Left renal cortex interstitium (tissue), 4 donors: ENCODE measurements around the gene PLGRKT. TPM values are rescaled to one million over a fixed set of nuclear protein-coding genes. Genes with fewer than 3 reads are reported as not detected.
"Not testable (repeated sequence)": the region's sequence is repeated elsewhere in the genome, so short reads cannot be mapped to it uniquely, and the experiment has no call there.

Experiments
- DNase-seq, 4 donors: peaks; one replicate each; pipeline ENCODE4 v3.0.0-alpha.2; 2013; ENCODE audit warnings: low read depth in 4 of 4, low spot score in 2 of 4, missing footprints in 1 of 4
- polyA plus RNA-seq, 4 donors: library from polyadenylated mRNA; unstranded; fragments of 120-200 nt; gene quantifications; one replicate each; pipeline ENCODE4 v1.2.1, GENCODE V29; 2013; ENCODE audit not compliant: insufficient read length in 4 of 4

Gene PLGRKT
- polyA plus RNA-seq, 4 donors: 32.1 to 45.8 (median 39.6) TPM

DNA sequence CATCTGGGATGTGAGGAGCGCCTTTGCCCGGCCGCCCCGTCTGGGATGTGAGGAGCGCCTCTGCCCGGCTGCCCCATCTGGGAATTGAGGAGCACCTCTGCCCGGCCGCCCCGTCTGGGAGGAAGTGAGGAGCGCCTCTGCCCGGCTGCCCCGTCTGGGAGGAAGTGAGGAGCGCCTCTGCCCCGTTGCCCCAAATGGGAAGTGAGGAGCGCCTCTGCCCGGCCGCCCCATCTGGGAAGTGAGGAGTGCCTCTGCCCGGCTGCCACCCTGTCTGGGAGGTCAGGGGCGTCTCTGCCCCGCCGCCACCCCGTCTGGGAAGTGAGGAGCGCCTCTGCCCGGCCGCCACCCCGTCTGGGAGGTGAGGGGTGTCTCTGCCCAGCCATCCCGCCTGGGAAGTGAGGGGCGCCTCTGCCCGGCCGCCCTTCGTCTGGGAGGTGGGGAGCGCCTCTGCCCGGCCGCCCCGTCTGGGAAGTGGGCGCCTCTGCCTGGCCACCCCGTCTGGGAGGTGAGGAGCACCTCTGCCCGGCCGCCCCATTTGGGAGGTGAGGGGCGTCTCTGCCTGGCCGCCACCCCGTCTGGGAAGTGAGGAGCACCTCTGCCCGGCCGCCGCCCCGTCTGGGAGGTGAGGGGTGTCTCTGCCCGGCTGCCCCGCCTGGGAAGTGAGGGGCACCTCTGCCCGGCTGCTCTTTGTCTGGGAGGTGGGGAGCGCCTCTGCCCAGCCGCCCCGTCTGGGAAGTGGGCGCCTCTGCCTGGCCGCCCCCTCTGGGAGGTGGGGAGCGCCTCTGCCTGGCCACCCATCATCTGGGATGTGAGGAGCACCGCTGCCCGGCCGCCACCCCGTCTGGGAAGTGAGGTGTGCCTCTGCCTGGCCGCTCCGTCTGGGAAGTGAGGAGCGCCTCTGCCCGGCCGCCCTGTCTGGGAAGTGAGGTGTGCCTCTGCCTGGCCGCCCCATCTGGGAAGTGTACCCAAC lies 3.6 kb downstream of the PLGRKT start:
- DNase-seq: not testable (repeated sequence)

DNA sequence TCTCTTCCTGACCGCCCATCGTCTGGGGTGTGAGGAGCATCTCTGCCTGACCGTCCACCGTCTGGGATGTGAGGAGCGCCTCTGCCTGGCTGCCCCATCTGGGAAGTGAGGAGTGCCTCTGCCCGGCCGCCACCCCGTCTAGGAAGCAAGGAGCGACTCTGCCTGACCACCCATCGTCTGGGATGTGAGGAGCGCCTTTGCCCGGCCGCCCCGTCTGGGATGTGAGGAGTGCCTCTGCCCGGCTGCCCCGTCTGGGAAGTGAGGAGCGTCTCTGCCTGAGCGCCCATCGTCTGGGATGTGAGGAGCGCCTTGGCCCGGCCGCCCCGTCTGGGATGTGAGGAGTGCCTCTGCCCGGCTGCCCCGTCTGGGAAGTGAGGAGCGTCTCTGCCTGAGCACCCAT lies 4.4 kb downstream of the PLGRKT start:
- not testable (repeated sequence) for DNase-seq

DNA sequence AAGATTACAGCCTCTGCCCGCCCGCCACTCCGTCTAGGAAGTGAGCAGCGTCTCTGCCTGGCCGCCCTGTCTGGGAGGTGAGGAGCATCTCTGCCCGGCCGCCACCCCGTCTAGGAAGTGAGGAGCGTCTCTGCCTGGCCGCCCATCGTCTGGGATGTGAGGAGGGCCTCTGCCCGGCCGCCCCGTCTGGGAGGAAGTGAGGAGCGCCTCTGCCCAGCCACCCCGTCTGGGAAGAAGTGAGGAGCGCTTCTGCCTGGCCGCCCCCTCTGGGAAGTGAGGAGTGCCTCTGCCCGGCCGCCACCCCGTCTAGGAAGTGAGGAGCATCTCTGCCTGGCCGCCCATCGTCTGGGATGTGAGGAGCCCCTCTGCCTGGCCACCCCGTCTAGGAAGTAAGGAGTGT lies 4.8 kb downstream of the PLGRKT start:
- DNase-seq: not testable (repeated sequence)

DNA sequence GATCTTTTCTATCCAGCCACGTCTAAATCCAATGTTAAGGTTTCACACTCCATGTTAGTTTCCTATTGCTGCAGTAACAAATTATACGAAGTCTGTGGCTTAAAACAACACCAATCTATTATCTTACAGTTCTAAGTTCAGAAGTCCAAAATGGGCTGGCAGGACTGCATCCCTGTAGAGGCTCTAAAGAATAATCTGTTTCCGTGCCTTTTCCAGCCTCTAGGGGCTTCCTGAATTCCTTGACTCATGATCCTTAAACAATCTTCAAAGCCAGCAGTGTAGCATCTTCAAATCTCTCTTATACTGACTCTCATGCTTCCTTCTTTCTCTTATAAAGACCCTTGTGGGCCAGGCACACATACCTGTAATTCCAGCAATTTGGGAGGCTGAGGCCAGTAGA lies 6.8 kb downstream of the PLGRKT start:
- DNase-seq: no peak

DNA sequence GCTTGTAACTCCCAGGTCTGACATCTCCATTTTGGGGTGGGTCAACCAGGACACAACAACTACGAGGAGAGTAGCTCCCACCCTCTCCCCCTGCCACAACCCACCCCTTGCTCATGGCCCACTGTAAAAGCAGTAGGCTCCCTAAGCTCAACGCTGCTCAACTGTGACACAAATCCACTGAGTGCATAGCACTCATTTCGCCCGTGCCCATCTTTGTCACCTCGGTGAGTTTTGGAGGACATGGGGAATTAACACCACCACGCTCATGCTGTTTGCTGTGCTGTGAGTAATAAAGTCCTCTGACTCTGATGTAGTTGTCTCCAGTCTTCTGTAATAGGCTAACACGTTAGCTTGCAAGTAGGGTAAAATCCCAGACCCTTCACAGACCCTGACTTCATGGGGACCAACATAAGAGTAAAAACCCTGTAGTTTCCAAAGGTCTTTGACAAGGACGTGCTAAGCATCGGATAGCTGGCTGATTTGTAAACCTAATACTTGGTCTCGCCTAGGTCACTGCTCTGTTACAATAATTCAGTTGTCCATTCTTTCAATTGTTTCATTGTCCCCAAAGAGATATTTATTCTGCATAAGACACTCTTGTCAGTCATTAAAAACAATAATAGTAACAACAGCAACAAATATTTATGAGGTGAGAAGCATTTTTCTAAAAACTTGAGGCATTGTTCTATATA lies 7.7 kb downstream of the PLGRKT start:
- no peak for DNase-seq

DNA sequence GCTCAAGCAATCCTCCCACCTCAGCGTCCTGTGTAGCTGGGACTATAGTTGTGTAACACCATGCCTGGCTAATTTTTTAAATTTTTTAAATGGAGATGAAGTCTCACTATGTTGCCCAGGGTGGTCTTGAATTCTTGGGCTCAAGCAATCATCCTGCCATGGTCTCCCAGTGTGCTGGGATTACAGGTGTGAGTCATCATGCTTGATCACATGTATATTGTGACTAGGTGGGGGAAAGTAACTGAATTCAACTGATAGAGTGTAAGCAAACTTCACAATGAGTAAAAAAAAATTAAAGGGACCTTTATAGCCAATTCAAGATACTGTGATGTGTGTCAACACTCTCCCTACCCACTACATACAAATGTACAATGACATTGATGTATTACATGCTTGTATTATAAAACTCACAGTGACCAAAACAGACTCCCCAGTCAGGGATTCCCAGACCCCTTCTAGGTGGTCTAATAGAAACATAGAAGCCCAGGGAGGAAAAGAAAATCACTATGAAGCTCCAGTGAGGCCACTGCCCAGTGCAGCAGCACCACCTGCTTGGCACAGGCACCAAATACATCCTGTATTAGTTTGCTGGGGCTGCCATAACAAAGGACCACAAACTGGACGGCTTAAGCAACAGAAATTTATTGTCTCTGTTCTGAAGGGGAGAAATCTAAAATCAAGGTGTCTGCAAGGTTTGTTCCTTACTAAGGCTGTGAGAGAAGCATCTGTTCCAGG lies 8.8 kb downstream of the PLGRKT start:
- DNase-seq: no peak

DNA sequence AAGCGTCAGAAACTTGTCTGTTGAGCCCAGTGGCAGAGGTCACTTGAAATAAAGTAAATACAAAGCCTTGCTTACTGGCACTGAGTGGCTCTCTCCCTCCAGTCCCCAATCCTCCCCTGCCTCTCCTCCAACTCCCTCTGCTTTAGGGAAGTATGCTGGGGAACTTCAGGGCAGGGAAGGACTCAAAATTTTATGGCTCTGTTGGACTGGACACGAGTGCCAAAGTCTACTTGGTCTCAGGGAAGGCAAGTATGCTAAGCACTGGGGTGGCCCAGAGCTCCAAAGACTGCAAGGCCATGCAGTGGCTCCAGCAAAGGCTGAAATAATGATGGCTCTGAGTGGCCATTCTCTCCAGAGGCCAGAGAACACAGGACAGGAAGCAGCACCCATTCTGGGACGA lies 9.6 kb downstream of the PLGRKT start:
- no peak for DNase-seq

DNA sequence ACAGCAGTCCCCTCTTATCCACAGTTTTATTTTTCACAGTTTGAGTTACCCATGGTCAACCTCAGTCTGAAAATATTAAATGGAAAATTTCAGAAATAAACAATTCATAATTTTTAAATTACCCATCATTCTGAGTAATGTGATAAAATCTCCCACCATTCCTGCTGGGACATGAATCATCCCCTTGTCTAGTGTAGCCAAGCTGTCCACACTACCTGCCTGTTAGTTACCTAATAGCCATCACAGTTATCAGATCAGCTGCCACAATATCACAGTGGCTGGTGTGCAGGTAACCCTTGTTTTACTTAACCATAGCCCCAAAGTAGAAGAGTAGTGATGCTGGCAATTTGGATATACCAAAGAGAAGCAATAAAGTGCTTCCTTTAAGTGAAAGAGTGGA lies 10.7 kb downstream of the PLGRKT start:
- DNase-seq: no peak

DNA sequence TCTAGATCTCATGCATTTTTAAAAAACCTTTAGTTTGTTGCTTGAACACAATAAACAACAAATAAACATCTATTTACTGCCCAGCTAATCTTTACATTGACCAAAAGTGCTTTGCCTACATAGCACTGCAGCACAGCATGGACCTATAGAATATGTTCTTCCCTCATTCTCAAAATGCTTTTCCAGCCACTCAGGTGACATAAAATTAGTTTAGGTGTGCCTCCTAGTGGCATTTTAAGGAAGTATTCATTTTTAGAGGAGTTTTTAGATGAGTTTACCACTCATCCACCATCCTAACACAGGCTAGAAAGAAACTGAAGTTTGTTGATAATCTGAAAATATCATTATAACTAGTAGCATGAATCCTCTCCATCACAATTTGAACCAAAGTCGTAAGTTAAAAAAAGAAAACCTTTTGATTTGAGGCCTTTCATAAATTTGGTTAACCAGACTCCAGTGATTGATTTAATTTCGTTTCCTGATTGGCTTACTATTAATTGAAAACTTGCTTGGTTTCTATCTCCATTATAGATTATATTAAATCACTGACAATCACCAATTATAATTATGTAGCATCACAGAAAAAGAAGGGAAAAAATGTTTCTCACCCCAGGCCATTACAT lies 12.6 kb downstream of the PLGRKT start:
- DNase-seq: no peak

DNA sequence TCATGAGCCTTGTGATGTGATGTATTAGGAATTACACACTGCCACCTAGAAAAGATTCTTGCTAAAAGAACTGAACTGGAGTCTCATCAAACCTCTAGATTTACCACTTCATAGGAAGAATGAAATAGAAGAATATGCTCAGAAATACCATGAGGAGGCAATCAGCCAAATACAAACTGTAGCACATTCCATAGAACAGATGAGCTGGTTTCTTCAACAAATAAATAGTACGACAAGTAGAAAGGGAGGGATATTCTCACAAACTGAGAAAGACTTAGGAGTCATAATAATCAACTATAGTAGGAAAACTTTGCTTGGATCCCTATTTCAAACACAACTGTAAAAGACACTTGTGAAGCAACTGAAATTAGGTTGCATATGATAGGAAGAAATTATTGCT lies 15.4 kb downstream of the PLGRKT start:
- DNase-seq: no peak

DNA sequence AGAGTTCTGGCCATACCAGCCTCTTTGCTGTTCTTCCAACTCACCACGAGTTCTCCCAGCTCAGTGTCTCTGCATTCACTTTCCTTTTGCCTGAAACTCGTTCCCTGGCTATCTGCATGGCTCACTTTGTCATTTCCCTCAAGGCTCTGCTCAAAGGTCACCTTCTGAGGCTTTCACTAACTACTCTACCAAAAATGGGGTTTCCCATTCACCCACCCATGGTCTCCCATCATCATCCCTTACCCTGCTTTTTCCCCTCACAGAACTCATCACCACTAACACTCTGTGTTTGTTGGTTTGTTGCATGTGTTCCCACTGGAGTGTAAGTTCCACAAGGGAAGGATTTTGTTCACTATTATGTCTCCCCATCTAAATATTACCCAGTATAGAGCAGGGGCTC lies 16.6 kb downstream of the PLGRKT start:
- no peak for DNase-seq

DNA sequence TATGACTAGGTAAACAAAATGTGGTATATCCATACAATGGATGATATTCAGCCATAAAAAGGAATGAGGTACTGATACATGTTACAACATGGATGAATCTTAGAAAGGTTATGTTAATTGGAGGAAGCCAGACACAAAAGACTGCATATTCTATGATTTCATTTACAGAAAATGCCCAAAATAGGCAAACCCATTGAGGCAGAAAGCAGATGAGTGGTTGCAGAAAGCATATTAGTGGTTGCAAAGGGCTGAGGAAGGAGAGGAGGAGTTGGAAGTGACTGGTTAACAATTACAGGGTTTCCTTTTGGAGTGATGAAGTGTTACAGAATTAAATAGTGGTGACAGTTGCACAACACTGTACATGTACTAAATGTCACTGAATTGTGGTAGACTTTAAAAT lies 17.7 kb downstream of the PLGRKT start:
- no peak for DNase-seq

DNA sequence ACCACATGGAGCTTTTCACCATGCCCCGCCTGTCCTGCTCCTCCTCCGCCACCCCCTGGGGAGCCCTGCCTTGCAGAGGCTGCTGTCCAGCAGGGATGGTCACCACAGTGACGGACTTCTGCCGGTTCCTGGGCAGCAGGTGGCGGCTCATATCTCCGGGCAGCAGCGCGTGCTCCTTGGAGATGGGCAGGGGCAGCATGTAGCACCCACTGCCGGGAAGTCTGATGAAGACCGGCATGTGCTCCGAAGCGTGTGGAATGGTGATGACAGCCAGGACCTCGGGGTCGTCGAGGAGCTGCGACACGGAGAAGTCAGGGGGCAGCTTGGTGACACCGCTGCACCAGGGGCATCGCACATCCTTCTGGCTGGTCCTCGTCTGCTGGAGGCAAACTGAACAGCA lies 19.2 kb downstream of the PLGRKT start:
- DNase-seq: no peak

DNA sequence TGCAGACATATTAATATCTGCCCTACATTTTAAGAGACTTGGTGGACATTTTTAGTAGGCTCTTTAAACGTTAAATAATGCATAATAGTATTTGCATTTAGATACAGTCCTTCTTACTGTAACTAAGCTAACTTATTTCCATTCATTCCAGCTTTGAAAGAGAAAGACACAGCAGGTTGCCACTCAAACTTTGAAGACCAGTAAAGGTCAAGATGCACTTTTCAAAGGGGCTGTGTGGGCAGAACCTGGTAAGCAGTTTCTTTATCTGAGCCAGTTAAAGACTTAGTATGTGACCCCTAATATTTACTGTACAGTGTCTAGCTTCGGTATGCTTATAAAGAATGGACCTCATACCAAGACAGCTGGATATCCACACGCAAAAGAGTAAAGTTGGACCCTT lies 20.8 kb downstream of the PLGRKT start:
- DNase-seq: no peak

DNA sequence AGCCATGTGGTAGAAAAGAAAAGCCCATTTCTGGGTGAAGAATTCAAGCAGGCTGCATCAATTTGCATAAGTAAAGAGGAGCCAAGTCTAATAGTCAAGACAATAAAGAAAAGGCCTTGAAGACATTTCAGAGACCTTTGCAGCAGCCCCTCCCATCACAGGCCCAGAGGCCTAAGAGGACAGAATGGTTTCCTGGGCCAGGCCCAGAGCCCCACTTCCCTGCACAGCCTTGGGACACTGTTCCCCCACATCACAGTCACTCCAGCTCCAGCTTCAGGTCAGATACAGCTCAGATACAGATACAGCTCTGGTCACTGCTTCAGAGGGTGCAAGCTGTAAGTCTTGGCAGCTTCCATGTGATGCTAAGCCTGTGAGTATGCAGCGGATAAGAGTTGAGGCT lies 29.1 kb downstream of the PLGRKT start:
- DNase-seq: no peak

DNA sequence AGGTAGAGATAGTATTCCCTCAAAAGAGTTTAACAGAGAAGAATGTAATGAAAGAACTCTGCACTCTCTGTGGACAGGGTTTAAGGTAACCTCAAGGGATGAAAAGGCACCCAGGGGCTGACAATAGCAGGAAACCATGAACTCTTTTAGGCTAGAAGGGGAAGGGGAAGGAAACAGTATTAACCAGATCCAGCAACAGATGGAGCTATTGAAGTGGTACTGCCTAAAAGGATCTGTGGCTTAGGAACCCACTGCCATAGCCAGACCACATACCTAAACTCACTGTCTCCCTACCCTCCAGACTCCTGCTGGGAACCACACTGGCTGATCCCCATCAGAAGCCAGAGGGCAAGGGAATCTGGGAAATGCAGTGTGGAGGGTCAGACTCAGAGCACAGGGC lies 35.5 kb downstream of the PLGRKT start:
- no peak for DNase-seq

DNA sequence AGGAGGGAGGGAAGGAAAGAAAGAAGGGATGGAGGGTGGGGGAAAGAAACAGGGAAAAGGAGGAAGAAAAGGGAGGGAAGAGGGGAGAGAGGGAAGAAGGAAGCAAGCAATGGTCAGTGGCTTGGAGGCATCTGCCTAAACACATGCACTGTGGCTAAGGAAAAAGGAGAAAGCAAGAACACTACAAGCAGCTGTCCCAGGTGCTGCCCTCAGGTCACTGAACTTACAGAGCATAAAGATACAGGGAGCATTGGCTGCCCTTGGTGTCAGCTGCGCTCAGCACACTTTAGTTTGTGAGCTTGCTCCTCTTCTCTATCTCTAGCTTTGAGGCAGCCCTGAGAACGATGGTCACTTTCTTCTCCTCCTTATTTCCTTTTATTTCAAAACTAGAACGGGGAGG lies 40.2 kb downstream of the PLGRKT start:
- DNase-seq: not testable (repeated sequence)

DNA sequence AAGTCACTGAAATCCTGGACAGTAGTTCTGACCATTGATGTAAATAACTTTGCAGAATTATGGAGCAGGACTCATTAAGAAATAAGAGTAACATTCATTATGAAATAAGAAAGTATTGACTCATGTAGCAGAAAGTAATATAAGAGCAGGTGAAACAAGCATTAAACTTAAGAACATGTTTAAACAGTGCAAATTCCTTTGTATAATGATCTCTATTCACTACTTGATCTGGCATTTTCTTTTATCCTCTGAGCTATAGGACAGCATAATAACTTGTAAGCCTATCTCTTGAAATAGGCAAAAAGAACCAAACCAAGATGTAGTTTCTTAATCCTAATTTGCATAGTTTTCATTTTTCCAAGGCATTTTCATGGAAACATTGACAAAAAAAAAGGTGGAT lies 42.3 kb downstream of the PLGRKT start:
- DNase-seq: no peak

DNA sequence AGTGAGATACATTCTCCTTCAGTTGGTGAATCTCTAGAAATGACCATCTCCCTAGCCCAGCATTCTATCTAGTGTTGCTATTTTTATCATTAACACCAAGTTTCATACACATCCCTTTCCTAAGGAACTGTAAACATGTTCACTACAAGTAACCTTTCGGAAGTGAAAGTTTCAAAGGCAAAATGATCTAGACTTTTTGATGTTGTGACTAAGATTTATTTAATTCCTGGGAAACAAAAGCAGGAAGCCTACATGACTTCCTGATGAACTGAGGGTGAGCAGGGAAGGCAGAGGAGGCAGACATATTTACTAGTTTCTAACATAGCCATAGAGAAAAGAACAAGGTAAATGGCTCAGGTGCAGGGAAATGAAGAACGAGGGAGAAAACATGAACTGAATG lies 43.7 kb downstream of the PLGRKT start:
- DNase-seq: not testable (repeated sequence)

DNA sequence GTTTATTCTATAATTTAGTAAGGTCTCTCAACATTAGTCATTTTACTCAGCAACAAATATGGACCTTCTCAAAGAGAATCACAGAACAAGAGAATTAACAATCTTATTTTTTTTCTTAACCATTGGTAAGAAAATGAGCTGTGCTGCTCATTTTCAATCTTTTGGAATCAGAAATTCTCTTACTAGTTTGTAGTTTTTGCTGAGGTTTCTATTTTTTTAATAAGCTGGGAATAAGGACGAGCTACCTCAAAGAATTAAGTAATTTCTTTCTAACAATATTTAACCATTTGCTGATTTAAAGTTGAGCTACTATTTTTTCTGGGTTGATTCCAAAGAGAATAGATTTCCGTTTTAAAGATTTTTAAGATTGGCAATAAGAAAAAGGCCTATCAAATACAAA lies 44.2 kb downstream of the PLGRKT start:
- DNase-seq: no peak

DNA sequence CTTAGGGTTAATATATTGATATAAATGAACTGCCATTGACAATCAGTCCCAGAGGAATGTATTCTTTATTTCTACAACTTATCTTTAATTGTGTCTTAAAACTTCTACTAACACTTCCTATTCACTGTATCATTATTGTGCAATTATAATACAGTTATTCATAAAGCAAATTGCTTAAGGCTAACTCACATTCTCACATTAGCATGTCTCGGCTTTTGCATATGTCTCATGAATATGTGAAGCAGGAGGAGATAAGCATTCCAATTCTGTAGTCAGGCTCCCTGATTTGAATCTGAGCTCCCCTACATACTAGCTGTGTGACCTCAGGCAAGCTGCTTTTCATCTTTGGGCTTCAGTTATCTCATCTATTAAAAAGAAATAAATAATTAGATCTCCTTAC lies 45.4 kb downstream of the PLGRKT start:
- no peak for DNase-seq
